ENCODE measurements around the gene IL11.

IL11 gene

DNA sequence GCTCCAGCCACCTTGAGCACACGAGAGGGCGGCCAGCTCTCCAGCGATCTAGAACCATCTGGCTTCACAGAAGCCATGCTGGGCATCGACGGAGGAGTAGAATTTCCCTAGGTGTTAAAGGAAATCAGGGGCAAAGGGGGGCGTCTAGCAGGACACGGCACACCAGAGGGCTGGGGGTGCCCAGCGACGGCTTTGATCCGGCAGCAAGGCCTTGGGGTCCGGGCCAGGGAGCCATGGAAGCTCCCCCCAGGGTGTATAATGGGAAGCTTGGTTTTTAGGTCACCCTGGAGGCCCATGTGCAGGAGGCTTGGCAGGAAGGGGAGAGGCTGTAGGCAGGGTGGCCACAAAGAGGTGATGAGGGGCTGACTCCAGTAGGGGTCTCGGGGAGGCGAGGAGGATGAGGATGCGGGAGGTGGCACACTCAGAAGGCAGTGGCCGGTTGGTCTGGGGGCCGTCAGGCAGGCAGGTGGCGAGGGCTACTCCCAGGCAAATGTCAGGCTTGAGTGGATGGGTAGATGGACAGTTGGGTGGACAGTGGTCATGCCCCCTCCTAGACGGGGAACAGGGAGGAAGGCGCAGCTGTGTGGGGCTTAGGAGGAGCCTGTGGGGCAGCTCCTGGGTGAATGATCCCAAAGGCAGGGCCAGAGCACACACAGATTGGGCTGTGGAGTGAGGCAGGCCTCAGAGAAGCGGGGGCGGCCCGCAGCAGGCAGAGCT is 25.0 kb downstream of the IL11 start:
- H3K4me3 ChIP-seq (replicated peaks; ENCODE audit: low read depth, low read length): no peak overlapping the region
- no peak for DNase-seq (ENCODE audit: low read depth)
- no peak for TF ChIP-seq CTCF (IDR thresholded peaks at IDR 0.05; ENCODE audit: low read length, missing control alignments)

- TF ChIP-seq CTCF (IDR thresholded peaks at IDR 0.05; ENCODE audit: low read length, missing control alignments): no peak
- H3K4me3 ChIP-seq (replicated peaks; ENCODE audit: low read depth, low read length): no peak overlapping the region
- DNase-seq (ENCODE audit: low read depth): no peak
Measured at GRCh38 chr19:55344444-55344843, 25.8 kb downstream of the IL11 start.

- no peak for TF ChIP-seq CTCF (IDR thresholded peaks at IDR 0.05; ENCODE audit: low read length, missing control alignments)
- no peak for DNase-seq (ENCODE audit: low read depth)
- no peak overlapping the region for H3K4me3 ChIP-seq (replicated peaks; ENCODE audit: low read depth, low read length)
Measured at GRCh38 chr19:55341595-55342531, 28.4 kb downstream of the IL11 start.

DNA sequence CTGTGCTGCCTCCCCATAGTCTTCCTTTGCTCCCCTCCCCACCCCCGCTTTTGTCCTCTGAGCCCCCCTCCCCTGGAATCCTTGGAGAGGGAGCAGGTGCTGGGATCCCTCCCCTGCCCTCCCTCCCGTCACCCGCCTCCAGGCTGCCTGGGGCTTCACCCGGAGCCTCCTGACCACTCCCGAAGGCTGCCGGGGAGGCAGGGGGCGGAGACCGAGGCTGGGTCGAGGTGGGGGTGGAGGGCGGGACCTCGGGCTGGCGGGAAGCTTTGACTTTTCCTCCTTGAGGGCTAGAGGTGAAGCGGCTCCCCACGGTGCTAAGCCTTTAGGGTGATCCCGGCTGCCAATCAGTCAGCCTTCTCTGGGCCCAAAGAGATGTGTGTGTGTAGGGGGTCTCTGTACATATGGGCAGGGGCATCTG is 29.1 kb downstream of the IL11 start:
- peak overlapping the region; percentile 77 for H3K4me3 ChIP-seq (replicated peaks; ENCODE audit: low read depth, low read length)
- peak; percentile 59 for DNase-seq (ENCODE audit: low read depth)
- no peak for TF ChIP-seq CTCF (IDR thresholded peaks at IDR 0.05; ENCODE audit: low read length, missing control alignments)

DNA sequence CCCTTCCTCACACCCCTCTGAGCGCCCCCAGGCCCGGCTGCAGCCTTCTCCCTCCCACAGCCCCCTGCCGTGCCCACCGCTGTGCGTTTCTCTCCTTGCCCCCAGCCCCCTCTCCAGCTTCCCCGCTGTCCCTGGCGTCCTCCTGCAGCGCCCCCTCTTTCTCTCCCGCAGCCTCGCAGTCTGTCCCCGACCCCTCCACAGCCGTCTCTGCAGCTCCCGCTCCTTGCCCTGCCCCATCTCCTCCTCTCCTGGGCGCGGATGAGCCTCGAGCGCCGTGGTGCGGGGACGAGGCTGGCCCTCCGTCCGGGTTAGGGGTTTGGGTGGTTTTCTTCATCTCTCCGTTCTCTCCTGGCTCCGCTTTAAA is 29.5 kb downstream of the IL11 start:
- H3K4me3 ChIP-seq (replicated peaks; ENCODE audit: low read depth, low read length): peak overlapping the region; percentile 77
- TF ChIP-seq CTCF (IDR thresholded peaks at IDR 0.05; ENCODE audit: low read length, missing control alignments): peak; percentile 3
- DNase-seq (ENCODE audit: low read depth): no peak

DNA sequence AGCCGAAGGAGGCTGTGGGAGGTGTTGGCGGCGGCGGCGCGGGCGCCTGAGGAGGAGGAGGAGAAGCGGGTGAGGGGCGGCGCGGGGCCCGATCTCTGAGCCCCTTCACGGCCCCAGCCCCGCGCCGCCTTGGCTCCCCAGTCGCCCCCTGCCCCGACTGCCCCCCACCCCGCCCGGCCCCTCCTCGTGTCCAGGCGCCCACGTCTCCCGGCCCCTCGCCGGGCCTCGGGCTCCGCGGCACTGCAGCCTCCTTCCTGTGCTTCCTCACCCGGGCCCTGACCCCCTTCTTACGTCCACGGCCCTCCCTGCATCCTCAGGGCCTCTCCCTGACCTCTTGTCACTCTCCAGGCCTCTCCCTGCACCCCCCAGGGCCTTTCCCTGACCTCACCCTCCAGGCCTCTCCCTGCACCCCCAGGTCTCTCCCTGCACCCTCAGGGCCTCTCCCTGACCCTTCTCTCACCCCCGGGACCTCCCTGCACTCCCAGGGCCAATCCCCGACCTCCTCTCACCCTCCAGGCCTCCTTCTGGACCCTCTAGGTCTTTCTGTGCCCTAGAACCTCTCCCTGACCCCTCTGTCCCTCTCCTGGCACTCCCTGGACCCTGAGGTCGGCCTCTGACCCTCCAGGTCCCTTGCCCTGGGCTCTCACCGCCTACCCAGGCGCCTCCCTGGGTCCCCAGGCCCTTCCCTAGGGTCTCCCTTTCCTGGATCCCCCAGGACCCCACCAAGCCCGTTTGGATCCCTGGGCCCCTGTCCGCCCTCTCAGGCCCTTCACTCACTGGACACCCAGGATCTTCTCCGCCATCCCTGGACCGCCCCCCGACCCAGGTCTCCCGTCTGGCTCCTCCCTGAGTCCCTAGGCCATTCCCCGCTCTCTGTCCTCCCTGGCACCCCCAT is 30.1 kb downstream of the IL11 start:
- no peak for TF ChIP-seq CTCF (IDR thresholded peaks at IDR 0.05; ENCODE audit: low read length, missing control alignments)
- no peak for DNase-seq (ENCODE audit: low read depth)

More for the DNA sequence above, 30.1 kb downstream of the IL11 start:
- peak overlapping the region; percentile 77 for H3K4me3 ChIP-seq (replicated peaks; ENCODE audit: low read depth, low read length)
